Activated T-helper 1 cell treated with anti-CD3 and anti-CD28 coated beads, Interleukin-2, amount 50 U/mL, for 16 hours (primary cell): Measurements from ENCODE around the gene ELF4.
"Not testable (repeated sequence)": the region's sequence is repeated elsewhere in the genome, so short reads cannot be mapped to it uniquely, and the experiment has no call there.

Source experiments
- DNase-seq, 2 donors: peaks; one replicate each; pipeline ENCODE4 v3.0.0-alpha.2; 2020; ENCODE audit warnings: low read depth in 1 of 2, low spot score in 1 of 2

The ELF4 gene

GRCh38 chrX:130115119-130115885, 5.0 kb upstream of the ELF4 start:
- not testable (repeated sequence) for DNase-seq

GRCh38 chrX:130114141-130114588, 3.9 kb upstream of the ELF4 start:
- no peak for DNase-seq

- no peak for DNase-seq
Measured at GRCh38 chrX:130111220-130112154, 1.2 kb upstream of the ELF4 start.

GRCh38 chrX:130109429-130110378, 593 bp downstream of the ELF4 start:
- no peak for DNase-seq

GRCh38 chrX:130108647-130109428, 1.5 kb downstream of the ELF4 start:
- no peak for DNase-seq

GRCh38 chrX:130106071-130106470, 4.2 kb downstream of the ELF4 start:
- no peak for DNase-seq

- no peak for DNase-seq
Measured at GRCh38 chrX:130105244-130105643, 5.1 kb downstream of the ELF4 start.

GRCh38 chrX:130103605-130104004, 6.7 kb downstream of the ELF4 start:
- DNase-seq: no peak

GRCh38 chrX:130100180-130100579, 10.1 kb downstream of the ELF4 start:
- no peak for DNase-seq

GRCh38 chrX:130098210-130098552, 12.1 kb downstream of the ELF4 start:
- no peak for DNase-seq

GRCh38 chrX:130097507-130098209, 12.6 kb downstream of the ELF4 start:
- no peak for DNase-seq

GRCh38 chrX:130095249-130096030, 14.9 kb downstream of the ELF4 start:
- no peak for DNase-seq

GRCh38 chrX:130094696-130095095, 15.6 kb downstream of the ELF4 start:
- no peak for DNase-seq

GRCh38 chrX:130093271-130093670, 17.0 kb downstream of the ELF4 start:
- DNase-seq: no peak

- peak; percentile 64 to 76 for DNase-seq
Measured at GRCh38 chrX:130091980-130092522, 18.2 kb downstream of the ELF4 start.

- no peak for DNase-seq
Measured at GRCh38 chrX:130090364-130090763, 19.9 kb downstream of the ELF4 start.

- peak; percentile 38 to 39 for DNase-seq
Measured at GRCh38 chrX:130086447-130087206, 23.7 kb downstream of the ELF4 start.
